Astrocyte (in vitro differentiated cells and primary cell): ENCODE results near the gene CAPN7. TPM values are rescaled to one million over a fixed set of nuclear protein-coding genes. Genes with fewer than 3 reads are reported as not detected.

ENCODE experiments used
- DNase-seq: peaks from one replicate; pipeline ENCODE4 v3.0.0-alpha.2; 2010; ENCODE audit warnings: low read depth
- FAIRE-seq: peaks from 2 replicates; lab custom pipeline; 2011; peaks lifted over from hg19 to GRCh38; lab: Jason Lieb, UNC
- H2AFZ ChIP-seq: 2 replicates; pipeline ENCODE4 v1.6.0; 2012; ENCODE audit warnings: low read depth, low read length, inconsistent platforms
- H3K27ac ChIP-seq: 2 replicates; pipeline ENCODE4 v1.5.1; 2011; ENCODE audit warnings: low read depth, low read length, inconsistent platforms
- H3K27me3 ChIP-seq: 2 replicates; pipeline ENCODE4 v1.6.0; 2011; ENCODE audit warnings: low read length, inconsistent platforms; ENCODE audit not compliant: insufficient read depth
- H3K36me3 ChIP-seq: 2 replicates; pipeline ENCODE4 v1.5.1; 2011; ENCODE audit warnings: low read length, inconsistent platforms; ENCODE audit not compliant: insufficient read depth
- H3K4me1 ChIP-seq: 2 replicates; pipeline ENCODE4 v1.5.1; 2011; ENCODE audit warnings: low read length, inconsistent platforms; ENCODE audit not compliant: insufficient read depth
- H3K4me2 ChIP-seq: 2 replicates; pipeline ENCODE4 v1.6.0; 2012; ENCODE audit warnings: low read length, inconsistent platforms
- H3K4me3 ChIP-seq: 2 replicates; pipeline ENCODE4 v1.5.1; 2011; ENCODE audit warnings: low read depth, mild to moderate bottlenecking, low read length, inconsistent platforms; ENCODE audit not compliant: insufficient read depth
- H3K79me2 ChIP-seq: 2 replicates; pipeline ENCODE4 v1.6.0; 2012; ENCODE audit warnings: mild to moderate bottlenecking, low read length, inconsistent platforms; ENCODE audit not compliant: insufficient read depth
- H3K9ac ChIP-seq: 2 replicates; pipeline ENCODE4 v1.6.0; 2012; ENCODE audit warnings: mild to moderate bottlenecking, low read length, inconsistent platforms
- H3K9me3 ChIP-seq: 2 replicates; pipeline ENCODE4 v1.5.1; 2012; ENCODE audit warnings: low read depth, mild to moderate bottlenecking, low read length, inconsistent platforms; ENCODE audit not compliant: insufficient read depth
- H4K20me1 ChIP-seq: 2 replicates; pipeline ENCODE4 v1.6.0; 2012; ENCODE audit warnings: low read length, inconsistent platforms; ENCODE audit not compliant: insufficient read depth
- H3K27ac Mint-ChIP-seq: one replicate; pipeline ENCODE4 v1.8.0; 2021; ENCODE audit warnings: mild to moderate bottlenecking, mixed read lengths; ENCODE audit not compliant: unreplicated experiment
- H3K27me3 Mint-ChIP-seq: one replicate; pipeline ENCODE4 v1.8.0; 2021; ENCODE audit warnings: low read depth, mixed read lengths; ENCODE audit not compliant: unreplicated experiment
- H3K36me3 Mint-ChIP-seq: one replicate; pipeline ENCODE4 v1.8.0; 2021; ENCODE audit warnings: low read depth, mixed read lengths; ENCODE audit not compliant: unreplicated experiment
- H3K4me1 Mint-ChIP-seq: one replicate; pipeline ENCODE4 v1.8.0; 2021; ENCODE audit warnings: low read depth, mixed read lengths; ENCODE audit not compliant: unreplicated experiment
- H3K4me3 Mint-ChIP-seq: one replicate; pipeline ENCODE4 v1.8.0; 2021; ENCODE audit warnings: mild to moderate bottlenecking, moderate library complexity, mixed read lengths; ENCODE audit not compliant: unreplicated experiment
- H3K9me3 Mint-ChIP-seq: one replicate; pipeline ENCODE4 v1.8.0; 2021; ENCODE audit warnings: mild to moderate bottlenecking, mixed read lengths; ENCODE audit not compliant: unreplicated experiment
- CTCF ChIP-seq: IDR thresholded peaks from 2 replicates; pipeline ENCODE4 v1.5.1; 2011; ENCODE audit warnings: low read depth, mild to moderate bottlenecking, inconsistent platforms, low read length, moderate library complexity; ENCODE audit not compliant: insufficient read depth
- EZH2 ChIP-seq: IDR thresholded peaks from 2 replicates; pipeline ENCODE4 v1.6.1; 2012; ENCODE audit warnings: mild to moderate bottlenecking, low read length, inconsistent platforms; ENCODE audit not compliant: insufficient read depth
- total RNA-seq: library from RNA; stranded (reverse); gene quantifications from 2 replicates; pipeline ENCODE4 v1.2.1, GENCODE V29; 2021

Gene CAPN7
- total RNA-seq, 1 donor from 2014 or later: 36.8 TPM

GRCh38 chr3:15181963-15182362 lies 24.1 kb upstream of the CAPN7 start:
- TF ChIP-seq CTCF (no peak), EZH2 (no peak)
- no peak overlapping the region for H2AFZ ChIP-seq
- peaks cover 38% of the 10 kb centered on the region for H3K27me3 ChIP-seq
- no peaks in the 10 kb centered on the region for H3K79me2 ChIP-seq
- DNase-seq (no peak), FAIRE-seq (no peak)
- H3K9ac ChIP-seq: no peak overlapping the region
- Mint-ChIP-seq H3K27ac (no peak overlapping the region), H3K4me3 (no peak overlapping the region), H3K36me3 (no peaks in the 10 kb centered on the region), H3K4me1 (peaks cover 23% of the 10 kb centered on the region), H3K27me3 (peaks cover 6% of the 10 kb centered on the region), H3K9me3 (no peaks in the 10 kb centered on the region)
- H3K4me2 ChIP-seq: no peak overlapping the region
- H3K4me1 ChIP-seq: no peaks in the 10 kb centered on the region
- no peaks in the 10 kb centered on the region for H4K20me1 ChIP-seq
- H3K4me3 ChIP-seq: no peak overlapping the region
- no peaks in the 10 kb centered on the region for H3K9me3 ChIP-seq
- no peak overlapping the region for H3K27ac ChIP-seq
- no peaks in the 10 kb centered on the region for H3K36me3 ChIP-seq

- peaks cover 35% of the 10 kb centered on the region for H3K27me3 ChIP-seq
- Mint-ChIP-seq H3K4me3 (no peak overlapping the region), H3K9me3 (no peaks in the 10 kb centered on the region), H3K27me3 (peaks cover 4% of the 10 kb centered on the region), H3K36me3 (no peaks in the 10 kb centered on the region), H3K4me1 (peaks cover 23% of the 10 kb centered on the region), H3K27ac (no peak overlapping the region)
- no peaks in the 10 kb centered on the region for H3K36me3 ChIP-seq
- FAIRE-seq (no peak), DNase-seq (no peak)
- H3K79me2 ChIP-seq: no peaks in the 10 kb centered on the region
- no peaks in the 10 kb centered on the region for H4K20me1 ChIP-seq
- no peak overlapping the region for H2AFZ ChIP-seq
- H3K27ac ChIP-seq: no peak overlapping the region
- H3K4me1 ChIP-seq: no peaks in the 10 kb centered on the region
- TF ChIP-seq CTCF: no peak
- TF ChIP-seq EZH2: no peak
- no peaks in the 10 kb centered on the region for H3K9me3 ChIP-seq
- no peak overlapping the region for H3K4me3 ChIP-seq
- H3K4me2 ChIP-seq: no peak overlapping the region
- H3K9ac ChIP-seq: no peak overlapping the region
These were observed 23.0 kb upstream of the CAPN7 start for GRCh38 chr3:15183011-15183410.

- H3K27ac Mint-ChIP-seq: no peak overlapping the region
- H3K4me3 Mint-ChIP-seq: no peak overlapping the region
- no peak for DNase-seq
- no peaks in the 10 kb centered on the region for H3K79me2 ChIP-seq
- H3K4me1 ChIP-seq: no peaks in the 10 kb centered on the region
- H4K20me1 ChIP-seq: no peaks in the 10 kb centered on the region
- no peaks in the 10 kb centered on the region for H3K27me3 Mint-ChIP-seq
- H3K4me2 ChIP-seq: no peak overlapping the region
- H3K4me1 Mint-ChIP-seq: peaks cover 14% of the 10 kb centered on the region
- no peak overlapping the region for H2AFZ ChIP-seq
- H3K4me3 ChIP-seq: no peak overlapping the region
- no peaks in the 10 kb centered on the region for H3K36me3 Mint-ChIP-seq
- H3K9me3 Mint-ChIP-seq: no peaks in the 10 kb centered on the region
- no peak for FAIRE-seq
- no peaks in the 10 kb centered on the region for H3K36me3 ChIP-seq
- H3K9ac ChIP-seq: no peak overlapping the region
- H3K27me3 ChIP-seq: peaks cover 14% of the 10 kb centered on the region
- TF ChIP-seq CTCF: no peak
- no peak for TF ChIP-seq EZH2
- H3K27ac ChIP-seq: no peak overlapping the region
- no peaks in the 10 kb centered on the region for H3K9me3 ChIP-seq
These were observed 20.6 kb upstream of the CAPN7 start for GRCh38 chr3:15185404-15185803.
